ENCODE results near the gene DDHD1. TPM values are rescaled to one million over a fixed set of nuclear protein-coding genes. Genes with fewer than 3 reads are reported as not detected.
"Not testable (repeated sequence)": the region's sequence is repeated elsewhere in the genome, so short reads cannot be mapped to it uniquely, and the experiment has no call there.

The DDHD1 gene
- total RNA-seq, 1 experiment from 2014 or later: 6.7 TPM

DNA sequence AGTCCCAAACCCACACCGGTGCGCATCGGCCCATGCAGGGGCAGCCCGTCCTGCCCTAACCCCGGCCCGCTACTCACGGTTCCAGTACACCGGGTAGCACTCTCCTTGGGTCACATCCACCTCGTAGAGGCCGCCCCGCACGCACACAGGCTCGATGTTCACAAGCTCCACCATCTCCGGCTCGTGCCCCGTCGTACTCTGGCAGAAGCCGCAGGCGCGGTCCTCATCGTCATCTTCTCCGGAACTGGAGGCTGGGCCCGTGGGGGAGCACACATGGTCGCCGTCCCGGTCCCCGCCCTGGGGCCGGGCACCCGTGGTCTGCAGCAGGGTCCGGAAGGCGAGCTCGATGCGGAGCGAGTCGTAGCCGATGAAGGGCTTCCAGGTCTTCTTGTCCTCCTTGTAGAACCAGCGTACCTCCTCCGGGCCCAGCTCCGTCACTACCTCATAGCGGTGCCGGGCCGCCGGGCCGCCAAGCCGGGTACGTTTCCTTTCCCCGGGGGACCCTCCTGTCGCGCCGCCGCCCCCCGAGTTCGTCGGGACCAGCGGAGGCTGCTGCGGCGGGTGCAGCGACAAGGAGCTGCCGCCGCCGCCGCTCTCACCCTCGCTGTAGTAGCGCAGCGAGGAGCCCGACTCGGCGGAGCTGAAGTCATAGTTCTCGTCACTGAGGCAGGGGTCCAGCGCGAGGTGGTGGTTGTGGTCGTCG, 788 bp downstream of the DDHD1 start:
- peak; percentile 54 for DNase-seq (ENCODE audit: low read depth)

DNA sequence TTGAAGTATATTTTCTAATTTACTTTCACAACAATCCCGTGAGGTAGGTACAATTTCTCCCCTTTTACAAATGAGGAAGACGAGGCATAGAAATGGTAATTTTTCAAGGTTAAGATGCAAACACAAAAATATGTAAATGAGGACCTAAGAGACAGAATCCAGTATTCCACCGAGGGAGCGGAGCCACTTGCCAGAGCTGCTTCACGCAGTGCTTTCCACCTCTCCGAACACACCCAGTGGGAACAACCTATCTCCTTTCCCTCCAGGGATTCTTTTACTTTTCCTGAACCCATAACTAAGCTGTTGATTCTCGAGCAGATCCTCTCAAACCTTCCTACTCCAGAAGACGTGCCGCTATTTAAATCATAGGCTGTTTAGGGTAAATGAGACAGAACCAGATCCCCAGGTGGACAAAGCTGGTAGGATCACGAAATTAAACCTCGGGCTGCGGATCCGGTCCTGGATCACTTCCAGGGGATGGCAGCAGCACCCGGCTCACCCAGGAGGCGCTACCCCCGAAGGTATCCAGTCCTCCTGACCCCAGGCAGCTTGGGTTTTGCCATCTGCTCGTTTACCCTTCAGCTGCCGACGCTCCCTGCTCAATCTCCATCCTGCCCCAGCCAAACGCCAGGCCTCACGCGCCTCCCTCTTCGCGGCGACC, 1.5 kb downstream of the DDHD1 start:
- DNase-seq (ENCODE audit: low read depth): peak; percentile 61

DNA sequence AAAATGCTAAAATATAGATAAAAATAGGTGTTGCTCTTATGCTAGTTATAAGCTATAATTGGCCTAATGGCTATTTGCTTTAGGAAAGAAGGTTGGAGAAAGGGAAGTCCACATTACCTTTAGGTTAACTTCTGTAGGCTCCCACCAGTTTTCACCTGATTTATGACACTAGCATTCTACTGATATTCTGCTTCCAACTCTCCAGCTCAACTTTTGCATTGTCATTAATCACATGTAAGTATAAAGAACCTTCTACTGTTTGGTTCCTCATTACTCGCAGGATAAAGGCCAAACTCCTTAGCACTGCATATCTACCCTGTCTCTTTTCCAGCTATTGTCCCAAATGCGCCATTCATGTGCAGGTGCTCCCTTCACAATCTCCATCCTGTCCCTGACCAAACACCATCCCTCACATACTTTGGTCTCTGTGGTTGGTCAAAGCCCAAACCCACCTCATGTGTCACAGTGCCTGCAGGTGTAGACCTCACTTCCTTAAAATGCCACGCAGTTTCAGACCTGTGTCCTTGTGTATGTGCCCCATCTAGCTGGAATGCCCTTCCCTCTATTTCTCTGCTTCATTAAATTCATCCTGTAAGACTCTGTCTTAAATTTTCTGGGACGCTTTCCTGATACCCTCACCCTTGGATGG, 3.3 kb downstream of the DDHD1 start:
- no peak for DNase-seq (ENCODE audit: low read depth)

DNA sequence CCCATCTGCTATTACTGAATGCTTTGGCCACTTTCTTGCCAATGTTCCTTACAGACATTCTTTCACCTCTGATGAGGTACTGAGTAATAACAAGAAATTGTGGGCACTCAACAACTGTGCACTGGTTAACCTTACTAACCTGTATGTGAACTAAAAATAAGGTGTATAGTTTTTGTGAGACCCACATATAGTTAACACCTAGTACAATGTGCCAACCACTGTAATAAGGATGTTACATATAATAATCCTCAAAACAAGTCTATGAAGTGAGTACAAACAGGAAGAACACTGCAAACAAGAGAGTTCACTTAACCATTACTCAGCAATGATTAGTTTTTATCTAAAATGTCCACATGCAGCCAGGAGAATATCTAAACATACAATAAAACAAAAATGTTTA, 4.5 kb downstream of the DDHD1 start:
- DNase-seq (ENCODE audit: low read depth): no peak

DNA sequence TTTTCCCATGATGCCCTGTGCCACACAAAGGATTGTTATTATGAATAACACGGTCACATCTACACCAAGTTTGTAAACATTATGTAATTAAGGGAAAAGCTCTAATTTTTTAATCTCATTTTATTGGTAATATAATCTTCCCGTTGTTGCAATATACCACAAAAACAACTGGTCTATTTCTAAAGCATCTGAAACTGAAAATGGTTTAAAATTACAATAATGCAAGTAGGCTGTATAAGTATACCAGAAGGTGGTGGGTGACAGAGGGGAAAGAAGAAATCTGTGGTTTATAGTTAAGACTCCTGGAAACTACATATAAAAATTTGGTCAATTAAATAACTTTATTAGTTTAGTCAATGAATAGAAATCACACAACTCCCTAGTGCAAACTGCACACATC, 5.2 kb downstream of the DDHD1 start:
- no peak for DNase-seq (ENCODE audit: low read depth)

DNA sequence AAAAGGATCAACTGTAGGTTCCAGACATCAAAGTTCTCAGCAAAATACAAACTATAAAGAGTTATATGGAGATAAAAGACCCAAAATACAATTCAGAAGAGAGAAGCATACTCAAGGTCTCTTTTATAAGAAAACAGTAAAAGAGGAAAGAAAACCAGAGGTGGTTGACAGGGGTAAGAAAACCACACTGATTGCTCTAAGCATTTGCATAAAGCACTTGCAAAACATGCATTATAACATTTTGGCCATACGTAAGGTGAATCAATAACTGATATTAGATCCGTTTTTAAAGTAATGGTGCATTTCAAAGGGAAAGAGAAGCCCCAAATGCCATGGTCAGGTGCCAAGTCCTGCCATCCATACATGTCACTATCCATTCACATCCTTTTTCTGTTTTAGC, 5.9 kb downstream of the DDHD1 start:
- DNase-seq (ENCODE audit: low read depth): no peak

DNA sequence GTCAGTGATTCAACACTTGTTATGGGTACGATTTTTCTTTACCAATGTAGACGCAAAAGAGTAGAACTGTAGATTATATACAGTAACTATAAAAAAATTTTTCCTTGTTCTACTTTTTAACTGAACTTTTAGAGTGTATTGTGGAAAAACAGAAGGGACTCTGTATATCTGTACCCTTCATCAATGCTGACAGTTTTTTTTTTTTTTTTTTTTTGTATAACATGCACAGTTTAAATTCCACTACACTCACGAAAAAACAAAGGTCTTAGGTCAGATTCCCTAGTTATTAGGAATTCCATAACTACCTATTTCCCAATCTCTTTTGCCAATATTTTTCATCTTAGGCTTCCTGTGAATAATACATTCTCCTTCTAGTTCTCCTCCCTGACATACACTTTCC, 6.4 kb downstream of the DDHD1 start:
- DNase-seq (ENCODE audit: low read depth): no peak

DNA sequence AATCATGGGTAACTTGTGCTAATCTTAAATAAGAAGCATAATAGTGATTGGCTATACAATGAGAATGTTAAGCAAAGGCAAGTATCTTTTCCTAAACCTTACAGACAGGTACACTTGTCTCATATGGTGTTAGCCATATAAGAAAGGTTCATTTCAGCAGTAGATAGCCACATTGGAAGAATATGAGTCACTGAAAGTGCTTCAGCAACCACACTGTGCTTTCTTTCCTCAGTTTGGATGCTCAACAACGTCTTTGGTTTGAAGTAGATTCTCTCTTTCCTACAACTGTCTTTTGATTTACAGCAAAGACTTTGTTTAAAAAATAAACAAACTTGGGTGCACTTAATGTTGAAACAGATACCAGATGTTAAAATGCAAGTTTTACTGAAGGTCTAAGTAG, 8.9 kb downstream of the DDHD1 start:
- peak; percentile 7 for DNase-seq (ENCODE audit: low read depth)

DNA sequence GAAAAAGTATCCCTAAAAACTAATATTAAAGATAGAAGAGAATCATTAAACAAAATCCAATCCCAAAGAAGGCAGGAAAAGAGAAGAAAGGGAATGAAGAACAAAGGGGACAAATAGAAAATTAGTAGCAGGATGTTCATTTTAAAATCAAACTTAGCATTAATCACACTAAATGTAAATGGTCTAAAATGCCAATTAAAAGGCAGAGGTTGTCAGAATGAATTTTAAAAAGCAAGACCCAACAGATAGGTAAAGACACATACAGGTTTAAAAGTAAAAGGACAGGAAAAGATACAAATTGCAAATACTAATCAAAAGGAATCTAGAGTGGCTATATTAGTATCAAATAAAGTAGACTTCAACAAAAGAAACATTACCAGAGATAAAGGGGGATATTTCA, 12.5 kb downstream of the DDHD1 start:
- no peak for DNase-seq (ENCODE audit: low read depth)

DNA sequence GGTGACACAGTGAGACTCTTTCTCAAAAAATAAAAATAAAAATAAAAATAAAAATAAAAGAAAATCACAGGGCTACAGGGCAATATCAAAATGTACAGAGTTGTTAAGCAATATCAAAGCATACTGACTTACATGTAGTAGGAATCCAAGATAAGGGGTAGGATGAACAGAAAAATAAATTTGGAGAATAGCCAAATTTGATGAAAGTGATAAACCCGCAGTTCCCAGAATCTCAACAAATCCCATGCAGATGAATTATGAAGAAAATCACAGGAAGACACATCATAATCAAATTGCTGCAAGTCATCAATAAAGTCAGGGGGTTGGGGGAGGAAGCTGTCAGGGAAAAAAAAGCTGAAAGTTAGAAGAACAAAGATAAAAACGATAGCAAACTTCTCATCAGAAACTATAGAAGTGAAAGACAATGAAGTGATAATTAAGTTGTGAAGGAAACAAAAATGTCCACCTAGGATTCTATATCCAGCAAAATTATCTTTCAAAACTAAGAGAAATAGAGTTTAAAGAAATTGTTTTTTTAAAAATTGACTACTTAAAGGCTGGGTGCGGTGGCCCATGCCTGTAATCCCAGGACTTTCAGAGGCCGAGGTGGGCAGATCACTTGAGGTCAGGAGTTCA, 15.4 kb downstream of the DDHD1 start:
- DNase-seq (ENCODE audit: low read depth): no peak

DNA sequence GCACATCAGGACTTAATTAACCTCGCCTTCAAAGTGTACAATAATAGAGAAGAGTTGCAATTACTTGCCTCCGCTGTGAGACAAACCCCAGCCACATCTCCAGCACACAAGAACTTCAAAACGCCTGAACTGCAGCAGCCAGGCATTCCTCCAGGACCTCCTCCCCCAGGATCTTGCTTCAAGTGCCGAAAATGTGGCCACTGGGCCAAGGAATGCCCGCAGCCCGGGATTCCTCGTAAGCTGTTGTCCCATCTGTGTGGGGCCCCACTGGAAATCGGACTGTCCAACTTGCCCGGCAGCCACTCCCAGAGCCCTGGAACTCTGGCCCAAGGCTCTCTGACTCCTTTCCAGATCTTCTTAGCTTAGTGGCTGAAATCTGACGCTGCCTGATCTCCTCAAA, 22.6 kb downstream of the DDHD1 start:
- not testable (repeated sequence) for DNase-seq (ENCODE audit: low read depth)

DNA sequence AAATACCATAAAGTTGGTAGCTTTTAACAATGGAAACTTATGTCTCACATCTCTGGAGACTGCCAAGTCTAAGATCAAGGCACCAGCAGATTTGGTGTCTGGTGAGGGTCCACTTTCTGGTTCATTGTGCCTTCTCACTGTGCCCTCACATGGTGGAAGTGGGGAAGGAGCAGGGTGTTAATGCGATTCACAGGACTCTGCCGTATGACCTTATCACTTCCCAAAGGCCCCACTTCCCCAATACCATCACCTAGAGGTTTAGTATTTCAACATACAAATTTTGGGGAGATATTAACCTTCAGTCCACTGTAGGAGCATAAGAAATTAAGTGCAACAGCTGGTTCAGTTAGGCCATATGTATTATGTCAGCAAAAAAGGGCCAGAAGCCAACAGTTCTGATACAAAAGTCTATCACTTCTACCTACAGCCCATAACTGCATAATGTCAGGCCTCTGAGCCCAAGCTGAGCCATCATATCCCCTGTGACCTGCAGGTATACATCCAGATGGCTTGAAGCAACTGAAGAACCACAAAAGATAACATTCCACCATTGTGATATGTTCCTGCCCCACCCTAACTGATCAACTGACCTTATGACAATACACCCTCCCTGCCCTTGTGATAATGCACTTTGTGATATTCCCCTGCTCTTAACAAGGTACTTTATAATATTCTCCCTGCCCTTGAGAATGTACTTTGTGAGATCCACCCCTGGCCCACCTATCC, 24.7 kb downstream of the DDHD1 start:
- no peak for DNase-seq (ENCODE audit: low read depth)

DNA sequence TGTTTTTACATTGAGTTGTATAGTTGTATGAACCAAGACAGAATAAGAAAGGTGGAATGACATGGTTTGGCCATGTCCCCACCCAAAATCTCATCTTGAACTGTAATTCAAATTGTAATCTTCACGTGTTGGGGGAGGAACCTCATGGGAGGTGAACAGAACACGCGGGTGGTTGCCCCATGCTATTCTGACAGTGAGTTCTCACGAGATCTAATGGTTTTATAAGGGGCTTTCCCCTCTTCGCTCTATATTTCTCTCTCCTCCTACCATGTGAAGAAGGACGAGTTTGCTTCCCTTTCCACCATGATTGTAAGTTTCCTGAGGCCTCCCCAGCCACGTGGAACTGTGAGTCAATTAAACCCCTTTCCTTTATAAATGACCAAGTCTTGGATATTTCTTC, 25.3 kb downstream of the DDHD1 start:
- DNase-seq (ENCODE audit: low read depth): no peak

DNA sequence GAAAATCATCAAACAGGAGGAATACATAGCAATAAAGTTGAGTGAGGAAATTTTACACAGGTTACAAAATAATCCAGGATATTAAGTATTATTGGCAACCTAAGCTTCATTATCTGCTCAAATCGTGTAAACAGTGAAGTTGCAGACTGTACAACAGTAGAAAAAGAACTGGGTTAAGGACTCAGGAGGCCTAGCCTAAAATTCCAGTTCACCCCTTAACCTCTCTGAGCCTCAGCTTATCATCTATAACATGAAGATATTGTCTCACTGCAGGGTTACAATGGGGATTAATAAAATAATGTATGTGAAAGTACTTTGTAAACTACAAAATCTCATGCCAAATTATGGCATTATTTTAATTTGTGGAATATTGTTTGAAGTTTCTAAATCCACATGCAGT, 26.0 kb downstream of the DDHD1 start:
- DNase-seq (ENCODE audit: low read depth): no peak

DNA sequence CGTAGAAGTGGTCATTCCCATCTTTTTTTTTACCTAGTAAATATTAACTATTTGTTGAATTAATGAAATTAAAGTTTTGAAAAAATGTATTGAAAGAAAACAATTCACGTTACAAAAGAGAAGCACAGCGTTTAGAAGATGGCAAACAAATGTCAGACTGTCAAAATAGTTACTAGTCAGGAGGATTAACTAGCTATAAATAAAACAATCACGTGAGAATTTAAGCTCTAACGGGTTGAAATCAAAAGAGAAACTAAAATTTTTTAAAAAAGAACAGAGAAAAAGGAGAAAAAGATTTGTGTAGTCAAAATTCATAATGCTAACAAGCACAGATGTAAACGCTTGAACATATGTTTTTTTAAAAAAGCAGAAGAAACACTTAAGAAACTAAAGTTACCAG, 26.4 kb downstream of the DDHD1 start:
- no peak for DNase-seq (ENCODE audit: low read depth)

DNA sequence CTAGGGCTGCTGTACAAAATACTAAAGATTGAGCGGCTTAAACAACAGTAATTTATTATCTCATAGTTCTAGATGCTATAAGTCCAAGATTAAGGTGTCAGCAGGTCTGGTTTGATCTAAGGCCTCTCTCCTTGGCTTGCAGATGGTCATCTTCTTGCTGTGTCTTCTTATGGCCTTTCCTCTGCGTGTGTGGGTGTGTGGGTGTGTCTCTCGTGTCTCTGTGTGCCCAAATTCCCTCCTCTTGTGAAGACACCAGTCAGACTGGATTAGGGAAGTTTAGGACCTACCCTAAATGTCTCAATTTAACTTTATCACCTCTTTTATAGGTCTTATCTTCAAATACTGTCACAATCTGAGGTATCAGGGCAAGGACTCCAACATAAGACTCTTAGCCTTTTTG, 28.3 kb downstream of the DDHD1 start:
- no peak for DNase-seq (ENCODE audit: low read depth)

DNA sequence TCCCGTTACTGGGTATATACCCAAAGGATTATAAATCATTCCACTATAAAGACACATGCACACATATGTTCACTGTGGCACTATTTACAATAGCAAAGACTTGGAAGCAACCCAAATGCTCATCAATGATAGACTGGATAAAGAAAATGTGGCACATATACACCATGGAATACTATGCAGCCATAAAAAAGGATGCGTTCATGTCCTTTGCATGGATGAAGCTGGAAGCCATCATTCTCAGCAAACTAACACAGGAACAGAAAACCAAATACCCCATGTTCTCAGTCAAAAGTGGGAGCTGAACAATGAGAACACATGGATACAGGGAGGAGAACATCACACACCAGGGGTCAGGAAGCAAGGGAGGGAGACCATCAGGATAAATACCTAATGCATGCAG, 31.7 kb downstream of the DDHD1 start:
- not testable (repeated sequence) for DNase-seq (ENCODE audit: low read depth)

DNA sequence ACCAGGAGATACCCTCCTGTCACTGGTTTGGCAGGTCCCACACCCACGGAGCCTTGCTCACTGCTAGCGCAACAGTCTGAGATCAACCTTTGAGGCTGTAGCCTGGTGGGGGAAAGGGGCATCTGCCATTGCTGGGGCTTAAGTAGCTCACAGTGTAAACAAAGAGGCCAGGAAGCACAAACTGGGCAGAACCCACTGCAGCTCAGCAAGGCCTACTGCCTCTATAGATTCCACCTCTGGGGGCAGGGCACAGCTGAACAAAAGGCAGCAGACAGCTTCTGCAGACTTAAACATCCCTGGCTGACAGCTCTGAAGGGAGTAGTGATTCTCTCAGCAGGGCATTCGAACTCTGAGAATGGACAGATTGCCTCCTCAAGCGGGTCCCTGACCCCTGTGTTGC, 35.6 kb downstream of the DDHD1 start:
- not testable (repeated sequence) for DNase-seq (ENCODE audit: low read depth)

DNA sequence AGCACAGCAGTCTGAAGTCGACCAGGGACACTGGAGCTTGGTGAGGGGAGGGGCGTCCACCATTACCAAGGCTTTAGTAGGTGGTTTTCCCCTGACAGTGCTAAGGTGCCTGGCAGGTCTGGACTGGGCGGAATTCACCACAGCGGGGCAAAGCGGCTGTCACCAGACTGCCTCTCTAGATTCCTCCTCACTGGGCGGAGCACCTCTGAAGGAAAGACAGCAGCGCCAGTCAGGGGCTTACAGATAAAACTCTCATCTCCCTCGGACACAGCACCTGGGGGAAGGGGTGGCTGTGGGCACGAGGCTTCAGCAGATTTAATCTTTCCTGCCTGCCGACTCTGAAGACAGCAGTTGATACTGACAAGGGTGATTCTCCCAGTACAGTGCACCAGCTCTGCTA, 39.1 kb downstream of the DDHD1 start:
- DNase-seq (ENCODE audit: low read depth): no peak

DNA sequence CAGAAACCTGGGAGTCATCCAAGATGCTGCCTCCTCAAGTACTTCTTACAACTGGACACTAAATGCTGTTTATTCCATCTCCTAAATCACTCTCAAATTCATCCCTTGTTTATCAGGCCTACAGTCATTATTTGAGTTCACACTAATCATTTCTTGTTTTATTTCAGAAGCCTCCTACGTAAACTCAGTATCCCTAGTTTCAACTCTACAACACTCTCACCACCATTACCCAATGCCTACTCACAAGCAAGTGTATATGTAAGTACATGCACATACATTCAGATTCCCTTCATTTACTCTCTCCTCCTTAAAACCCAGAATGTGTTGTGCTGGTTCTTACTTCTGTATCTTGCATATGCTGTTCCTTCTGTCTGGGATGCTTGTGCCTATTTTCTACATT, 43.0 kb downstream of the DDHD1 start:
- DNase-seq (ENCODE audit: low read depth): no peak

DNA sequence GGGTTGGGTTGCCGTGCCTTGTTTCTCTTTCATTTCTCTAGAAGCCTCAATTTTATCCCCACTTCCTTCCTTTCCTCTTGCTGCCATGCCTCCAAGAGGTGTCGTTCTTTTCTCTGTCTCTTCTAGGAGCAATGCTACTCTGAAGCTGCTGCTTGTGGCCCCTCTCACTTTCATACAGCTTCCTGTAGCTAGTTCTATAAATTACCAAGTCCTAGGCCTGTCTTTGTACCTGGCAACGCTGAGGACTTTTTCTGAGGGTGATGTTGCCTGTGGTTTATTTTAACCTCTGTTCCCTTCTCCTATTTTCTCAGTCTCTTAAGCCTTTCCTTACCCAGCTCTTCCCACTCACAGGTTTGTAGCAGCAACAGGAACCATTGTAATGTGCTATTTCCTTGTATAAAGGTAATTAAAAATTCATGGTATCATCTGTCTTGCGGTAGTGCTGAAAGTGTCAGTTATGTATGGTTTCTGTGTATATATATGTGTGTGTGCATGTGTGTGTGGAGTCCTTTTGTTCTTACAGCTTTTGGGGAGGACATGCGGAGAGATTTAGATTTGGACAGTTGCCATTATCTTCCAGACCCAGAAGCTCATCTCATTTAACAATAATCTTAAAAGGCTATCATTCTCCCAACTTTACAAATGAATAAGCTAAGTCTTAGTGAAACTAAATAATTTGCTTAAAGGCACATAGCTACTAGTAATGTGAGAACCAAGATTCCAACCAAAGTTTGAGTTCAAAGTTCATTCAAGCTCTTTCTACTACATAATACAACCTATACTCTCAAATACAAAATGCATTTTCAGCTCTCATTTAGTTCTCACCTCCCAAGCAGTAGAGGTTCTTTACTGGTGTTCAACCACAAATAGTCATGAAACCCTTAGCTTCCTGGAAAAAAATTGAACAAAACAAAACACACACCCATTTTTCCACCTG, 43.8 kb downstream of the DDHD1 start:
- DNase-seq (ENCODE audit: low read depth): no peak
